GM19395 (cell line): ENCODE results near the gene MTURN.
"Not testable (repeated sequence)": the region's sequence is repeated elsewhere in the genome, so short reads cannot be mapped to it uniquely, and the experiment has no call there.

Source experiments
- ATAC-seq: cut with Tn5 transposase; IDR thresholded peaks from one replicate; pipeline ENCODE4 v1.9.1; 2021; ENCODE audit warnings: mild to moderate bottlenecking, moderate library complexity; ENCODE audit not compliant: unreplicated experiment

Gene MTURN

GRCh38 chr7:30134611-30135300, at the start of gene MTURN:
Gene MTURN, plus strand, starts transcription at chr7:30134986. Its CDS starts 151 bp downstream, at chr7:30135137.
- ATAC-seq: peak; percentile 90

DNA sequence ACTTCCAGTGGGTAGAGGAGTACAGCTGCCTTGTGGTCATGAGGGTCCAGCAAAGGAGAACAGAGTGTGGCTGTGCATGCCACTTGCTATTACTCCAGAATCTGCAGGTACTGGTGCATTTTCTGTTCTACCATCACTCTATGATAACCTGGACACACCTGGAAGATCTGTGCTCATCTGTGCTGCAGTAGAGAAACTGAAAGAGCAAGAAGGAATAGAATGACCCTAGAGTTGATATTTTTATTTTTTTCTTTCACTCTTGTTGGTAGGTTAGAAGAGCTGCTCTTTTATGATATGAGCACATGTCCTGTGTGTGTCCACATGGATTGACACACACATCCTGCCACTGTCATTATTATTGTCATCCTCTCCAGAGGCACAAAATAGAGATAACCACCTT, 48.3 kb upstream of the MTURN start:
- ATAC-seq: no peak

DNA sequence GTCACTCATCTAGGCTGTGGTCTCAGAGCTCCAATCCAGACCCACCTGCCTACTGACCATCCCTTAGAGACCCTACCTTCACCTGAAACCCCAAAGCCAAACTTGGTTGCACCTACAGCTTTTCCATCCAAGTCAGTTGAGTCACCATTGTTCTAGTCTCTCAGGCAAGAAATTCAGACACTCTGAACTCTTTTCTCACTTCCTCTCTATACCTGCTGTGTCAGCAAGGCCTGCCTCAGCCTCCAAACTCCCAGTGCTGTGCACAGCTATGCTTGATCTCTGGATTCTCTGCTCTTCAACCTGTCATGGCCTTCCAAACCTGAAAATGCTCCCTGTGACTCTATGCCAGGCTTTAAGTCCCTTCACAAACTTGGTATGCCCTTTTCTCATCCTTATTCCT, 47.4 kb upstream of the MTURN start:
- ATAC-seq: no peak

- ATAC-seq: no peak
Measured at GRCh38 chr7:30088362-30088761, 46.4 kb upstream of the MTURN start.

- no peak for ATAC-seq
Measured at GRCh38 chr7:30090111-30090510, 44.7 kb upstream of the MTURN start.

DNA sequence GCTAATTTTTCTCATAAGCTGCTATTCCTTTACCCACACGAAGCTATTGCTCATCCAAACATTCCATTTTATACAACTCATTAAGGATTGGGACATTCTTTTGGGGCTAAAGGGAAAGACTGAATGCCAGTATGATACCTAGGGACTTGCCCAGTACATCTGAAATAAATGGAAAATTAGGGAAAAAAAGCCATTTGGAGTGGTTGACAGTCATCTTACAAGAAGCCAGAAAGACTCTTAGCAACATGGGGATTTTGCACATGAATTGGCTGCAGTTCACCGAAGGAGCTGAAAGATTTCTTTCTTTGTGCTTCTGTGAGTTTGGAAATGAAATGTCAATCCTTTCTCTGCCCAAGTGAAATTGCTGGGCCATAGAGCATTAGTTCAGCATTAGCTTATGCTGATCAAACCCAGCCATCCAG, 43.3 kb upstream of the MTURN start:
- no peak for ATAC-seq

DNA sequence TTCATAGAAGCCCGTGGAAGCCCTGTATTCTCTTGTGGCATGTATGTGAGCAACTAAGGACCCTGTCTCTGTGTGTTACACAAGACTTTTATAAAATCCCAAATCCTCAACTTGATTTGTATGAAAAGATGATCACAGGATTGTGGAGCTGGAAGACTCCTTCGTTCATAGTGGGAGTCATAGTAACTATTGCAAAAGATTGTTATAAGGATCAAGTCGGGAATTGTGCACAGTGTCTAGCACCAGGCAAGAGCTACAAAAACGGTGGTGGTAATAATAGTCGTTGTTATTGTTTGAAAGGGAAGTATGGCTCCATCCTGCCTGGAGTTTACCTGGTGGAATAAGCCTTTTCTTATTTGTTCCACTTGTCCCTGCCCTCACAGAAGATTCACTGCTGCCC, 42.8 kb upstream of the MTURN start:
- no peak for ATAC-seq

- ATAC-seq: no peak
Measured at GRCh38 chr7:30093420-30093952, 41.3 kb upstream of the MTURN start.

DNA sequence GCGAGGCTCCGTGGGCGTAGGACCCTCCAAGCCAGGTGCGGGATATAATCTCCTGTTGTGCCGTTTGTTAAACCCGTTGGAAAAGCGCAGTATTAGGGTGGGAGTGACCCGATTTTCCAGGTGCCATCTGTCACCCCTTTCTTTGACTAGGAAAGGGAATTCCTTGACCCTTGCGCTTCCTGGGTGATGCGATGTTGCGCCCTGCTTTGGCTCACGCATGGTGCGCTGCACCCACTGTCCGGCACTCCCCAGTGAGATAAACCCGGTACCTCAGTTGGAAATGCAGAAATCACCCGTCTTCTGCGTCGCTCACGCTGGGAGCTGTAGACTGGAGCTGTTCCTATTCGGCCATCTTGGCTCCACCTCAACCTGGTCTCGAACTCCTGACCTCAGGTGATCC, 36.2 kb upstream of the MTURN start:
- ATAC-seq: not testable (repeated sequence)

- ATAC-seq: no peak
Measured at GRCh38 chr7:30102281-30102680, 32.5 kb upstream of the MTURN start.

DNA sequence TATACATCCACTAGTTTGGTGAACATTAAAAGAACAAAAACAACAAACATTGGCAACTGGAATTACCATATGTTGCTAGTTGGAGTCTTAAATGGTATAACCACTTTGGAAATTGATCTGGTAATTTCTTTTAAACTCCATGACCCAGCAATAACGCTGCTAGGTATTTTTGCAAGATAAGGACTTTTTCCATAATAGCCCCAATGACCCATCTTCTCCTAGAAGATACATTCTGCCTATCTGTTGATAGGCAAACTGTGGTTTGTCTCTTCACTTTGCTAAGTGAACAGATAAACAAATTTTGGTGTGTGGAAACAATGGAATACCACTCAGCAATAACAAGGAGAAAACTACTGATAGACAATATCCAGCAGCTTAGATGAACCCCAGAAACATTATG, 30.6 kb upstream of the MTURN start:
- no peak for ATAC-seq

DNA sequence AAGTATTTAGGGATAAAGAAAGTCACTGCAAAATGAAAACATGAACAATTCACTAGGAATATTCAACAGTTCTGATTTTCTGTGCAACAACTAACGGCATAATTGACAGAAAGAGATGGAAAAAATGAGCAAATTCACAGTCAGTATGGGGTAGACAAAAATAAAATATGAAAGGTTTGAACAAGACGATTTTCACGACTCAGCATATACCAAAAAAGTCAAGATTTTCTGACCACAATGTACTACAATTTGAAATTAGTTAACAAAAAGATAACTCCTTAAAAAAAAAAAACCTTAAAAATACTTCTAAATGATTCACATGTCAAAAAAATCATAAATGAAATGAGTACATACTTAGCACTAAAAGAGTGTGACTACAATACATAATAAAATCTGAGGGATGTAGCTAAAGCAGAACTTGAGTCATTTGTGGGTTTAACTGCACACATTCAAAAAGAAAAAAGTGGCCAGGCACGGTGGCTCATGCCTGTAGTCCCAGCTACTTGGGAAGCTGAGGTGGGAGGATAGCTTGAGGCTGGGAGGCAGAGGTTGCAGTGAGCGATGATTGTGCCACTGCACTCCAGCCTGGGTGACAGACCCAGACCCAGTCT, 22.6 kb upstream of the MTURN start:
- no peak for ATAC-seq

GRCh38 chr7:30113144-30113543, 21.6 kb upstream of the MTURN start:
- no peak for ATAC-seq

DNA sequence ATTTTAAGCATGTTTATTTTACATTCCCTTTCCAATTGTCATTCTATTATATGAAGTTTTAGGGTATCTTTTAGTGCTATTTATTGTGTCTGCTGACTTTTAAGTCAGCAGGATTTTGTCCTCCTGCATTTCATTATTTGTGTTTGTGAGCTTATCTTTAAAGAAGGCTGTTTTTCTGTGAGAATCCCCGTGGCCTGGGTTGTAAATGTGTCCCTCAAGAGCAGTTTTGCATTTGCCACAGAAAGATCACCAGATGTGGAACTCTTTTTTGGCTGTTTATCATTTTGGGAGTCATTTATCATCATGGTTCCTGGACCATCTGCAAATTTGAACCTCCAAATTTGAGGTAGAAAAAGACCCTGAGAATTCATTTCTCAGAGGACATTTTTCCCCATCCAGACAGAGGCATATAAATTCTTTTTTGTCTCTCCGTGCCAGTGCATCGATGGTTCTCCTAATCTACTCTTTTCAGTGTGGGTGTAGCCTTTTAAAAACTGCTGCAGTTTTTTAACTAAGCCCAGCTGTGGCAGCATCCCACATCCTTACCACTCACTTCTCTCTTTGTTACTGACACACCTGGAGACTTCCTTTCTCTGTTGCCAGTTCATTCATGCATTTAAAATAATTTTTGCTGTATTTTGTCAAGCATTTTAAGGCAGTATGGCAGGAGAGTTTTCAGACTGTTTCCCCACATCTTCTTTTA, 20.1 kb upstream of the MTURN start:
- ATAC-seq: no peak

- no peak for ATAC-seq
Measured at GRCh38 chr7:30115709-30116297, 19.0 kb upstream of the MTURN start.

DNA sequence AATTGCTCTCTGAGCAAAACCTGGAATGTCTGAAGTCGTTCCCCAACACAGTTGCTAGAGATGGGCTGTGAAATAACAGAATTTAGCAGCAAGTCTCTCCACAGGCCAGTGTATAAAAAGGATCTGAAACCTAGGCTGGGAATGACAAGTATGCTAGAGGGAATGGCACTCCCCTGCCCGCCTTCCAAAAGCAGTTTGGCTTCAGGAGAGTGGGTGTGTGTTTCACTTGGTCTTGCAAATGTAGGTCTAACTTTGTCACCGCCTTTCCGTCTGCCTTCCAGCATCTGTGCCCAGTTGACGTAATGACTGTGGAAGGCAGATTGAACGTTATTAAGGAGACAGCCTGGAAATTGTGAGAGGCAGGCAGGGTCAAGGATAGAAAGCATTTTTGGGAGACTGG, 18.0 kb upstream of the MTURN start:
- ATAC-seq: no peak

- ATAC-seq: no peak
Measured at GRCh38 chr7:30117896-30118295, 16.9 kb upstream of the MTURN start.

DNA sequence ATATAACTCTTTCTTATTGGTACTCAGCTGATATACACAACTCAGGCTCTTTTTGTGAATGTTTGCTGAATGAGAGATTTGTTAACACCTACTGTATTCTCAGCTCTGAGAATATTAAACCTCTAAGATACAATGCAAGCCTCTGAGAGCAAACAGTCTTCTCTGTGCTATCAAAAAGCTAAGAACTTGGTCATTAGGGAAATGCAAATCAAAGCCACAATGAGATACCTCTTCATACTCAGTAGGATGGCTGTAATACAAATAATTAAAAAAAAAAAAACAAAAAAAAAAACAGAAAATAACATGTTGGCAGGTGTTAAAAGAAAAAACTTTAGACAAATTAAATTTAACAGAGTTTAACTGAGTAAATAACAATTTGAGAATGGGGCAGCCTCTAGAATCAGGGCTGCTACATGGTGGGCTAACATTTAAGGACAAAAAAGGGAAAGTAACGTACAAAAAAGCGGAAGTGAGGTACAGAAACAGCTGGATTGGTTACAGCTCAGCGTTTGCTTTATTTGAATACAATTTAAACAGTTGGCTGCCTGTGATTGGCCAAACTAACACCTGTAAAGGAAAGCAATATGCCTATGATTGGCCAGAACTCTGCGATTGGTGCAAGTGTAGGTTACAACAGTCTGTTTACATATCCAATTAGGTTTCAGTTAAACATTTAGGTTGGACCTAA, 14.8 kb upstream of the MTURN start:
- no peak for ATAC-seq

- no peak for ATAC-seq
Measured at GRCh38 chr7:30133736-30134610, 813 bp upstream of the MTURN start.
